HepG2 (cell line): Measurements from ENCODE around the gene PCNX4. TPM values are rescaled to one million over a fixed set of nuclear protein-coding genes. Genes with fewer than 3 reads are reported as not detected.

ENCODE experiments used
- ATF1 ChIP-seq: IDR thresholded peaks from 2 replicates; pipeline ENCODE4 v1.6.1; 2016; ENCODE audit warnings: mild to moderate bottlenecking, control low read depth
- HMGXB4 ChIP-seq, 2 experiments: sonication (generic) in 1 of 2; formaldehyde crosslinking in 1 of 2; IDR thresholded peaks; 2 replicates each; pipeline versions ENCODE4 v1.4.0 to v1.6.1; 2018 to 2020; ENCODE audit warnings: missing genetic modification reagents in 2 of 2, borderline replicate concordance in 1 of 2, low read depth in 1 of 2, mild to moderate bottlenecking in 1 of 2, missing biosample characterization in 1 of 2
- KLF6 ChIP-seq: IDR thresholded peaks from 2 replicates; pipeline ENCODE4 v1.8.0; 2016; ENCODE audit warnings: missing biosample characterization, missing genetic modification reagents
- LCORL ChIP-seq, 2 experiments: fragments of 450-650 bp in 1 of 2; sonication (generic) in 1 of 2; formaldehyde crosslinking in 1 of 2; IDR thresholded peaks; 2 replicates each; pipeline versions ENCODE4 v1.5.0 to v1.6.1; 2017 to 2020; ENCODE audit warnings: antibody characterized with exemption in 1 of 2, missing genetic modification reagents in 1 of 2
- NR2C2 ChIP-seq: sonication (generic); formaldehyde crosslinking; IDR thresholded peaks from 2 replicates; pipeline ENCODE4 v1.4.0; 2020; ENCODE audit warnings: missing genetic modification reagents, mild to moderate bottlenecking, moderate library complexity, borderline replicate concordance
- PPARG ChIP-seq: conservative IDR thresholded peaks from 2 replicates; pipeline ENCODE4 v1.6.1; 2016; ENCODE audit warnings: missing biosample characterization, missing genetic modification reagents
- ZMYM4 ChIP-seq: sonication (generic); formaldehyde crosslinking; IDR thresholded peaks from 2 replicates; pipeline ENCODE4 v1.8.1; 2023; ENCODE audit warnings: mild to moderate bottlenecking, missing genetic modification reagents
- ZNF101 ChIP-seq: sonication (generic); formaldehyde crosslinking; IDR thresholded peaks from 2 replicates; pipeline ENCODE4 v1.4.0; 2020; ENCODE audit warnings: mild to moderate bottlenecking, low read depth, missing genetic modification reagents, borderline replicate concordance
- ZNF558 ChIP-seq: sonication (generic); formaldehyde crosslinking; IDR thresholded peaks from 2 replicates; pipeline ENCODE4 v1.9.0; 2022; ENCODE audit warnings: mild to moderate bottlenecking, missing genetic modification reagents, borderline replicate concordance
- ZNF564 ChIP-seq: sonication (generic); formaldehyde crosslinking; IDR thresholded peaks from 2 replicates; pipeline ENCODE4 v1.8.1; 2023; ENCODE audit warnings: mild to moderate bottlenecking, missing genetic modification reagents
- ZNF75D ChIP-seq: sonication (generic); formaldehyde crosslinking; IDR thresholded peaks from 2 replicates; pipeline ENCODE4 v1.8.1; 2023; ENCODE audit warnings: missing genetic modification reagents, mild to moderate bottlenecking, borderline replicate concordance
- ZNF770 ChIP-seq: sonication (generic); formaldehyde crosslinking; IDR thresholded peaks from 2 replicates; pipeline ENCODE4 v1.5.0; 2020; ENCODE audit warnings: mild to moderate bottlenecking, missing genetic modification reagents
- polyA plus RNA-seq, 8 experiments: library from polyadenylated mRNA; depleted of rRNA in 3 of 8; stranded (reverse) in 7 of 8; unstranded in 1 of 8; fragments of >200 nt; fragmentation: Illumina TruSeq in 4 of 8; extraction: Trizol in 4 of 8; gene quantifications; 2 replicates each; pipeline versions ENCODE4 v1.2.1 to v1.2.3, GENCODE V29; 2011 to 2016; ENCODE audit warnings: low read depth in 4 of 8, missing spikeins in 1 of 8, mixed read lengths in 1 of 8; ENCODE audit not compliant: insufficient read depth in 1 of 8
- total RNA-seq, 5 experiments: library from RNA; depleted of rRNA; stranded (reverse); fragments of >200 nt; fragmentation: Illumina TruSeq; extraction: Trizol; gene quantifications; 2 replicates each; pipeline ENCODE4 v1.2.3, GENCODE V29; 2016; ENCODE audit warnings: low read depth in 1 of 5
- TF ChIP-seq, protein P1 (sequence below): sonication (generic); formaldehyde crosslinking; IDR thresholded peaks from 2 replicates; pipeline ENCODE4 v1.4.0; 2020; ENCODE audit warnings: missing genetic modification reagents, mild to moderate bottlenecking, borderline replicate concordance
- TF ChIP-seq, protein P2 (sequence below): sonication (generic); formaldehyde crosslinking; conservative IDR thresholded peaks from 2 replicates; pipeline ENCODE4 v1.5.0; 2020; ENCODE audit warnings: missing genetic modification reagents
- TF ChIP-seq, protein P3 (sequence below): IDR thresholded peaks from 2 replicates; pipeline ENCODE4 v1.6.1; 2012; ENCODE audit warnings: low read length, improper control_type of control experiment

The PCNX4 gene
- total and polyA plus RNA-seq, 2 of the 13 experiments (the other 11 are each of a cell fraction or from before 2014, with no cell fraction given): 28.6 to 43.0 TPM

DNA sequence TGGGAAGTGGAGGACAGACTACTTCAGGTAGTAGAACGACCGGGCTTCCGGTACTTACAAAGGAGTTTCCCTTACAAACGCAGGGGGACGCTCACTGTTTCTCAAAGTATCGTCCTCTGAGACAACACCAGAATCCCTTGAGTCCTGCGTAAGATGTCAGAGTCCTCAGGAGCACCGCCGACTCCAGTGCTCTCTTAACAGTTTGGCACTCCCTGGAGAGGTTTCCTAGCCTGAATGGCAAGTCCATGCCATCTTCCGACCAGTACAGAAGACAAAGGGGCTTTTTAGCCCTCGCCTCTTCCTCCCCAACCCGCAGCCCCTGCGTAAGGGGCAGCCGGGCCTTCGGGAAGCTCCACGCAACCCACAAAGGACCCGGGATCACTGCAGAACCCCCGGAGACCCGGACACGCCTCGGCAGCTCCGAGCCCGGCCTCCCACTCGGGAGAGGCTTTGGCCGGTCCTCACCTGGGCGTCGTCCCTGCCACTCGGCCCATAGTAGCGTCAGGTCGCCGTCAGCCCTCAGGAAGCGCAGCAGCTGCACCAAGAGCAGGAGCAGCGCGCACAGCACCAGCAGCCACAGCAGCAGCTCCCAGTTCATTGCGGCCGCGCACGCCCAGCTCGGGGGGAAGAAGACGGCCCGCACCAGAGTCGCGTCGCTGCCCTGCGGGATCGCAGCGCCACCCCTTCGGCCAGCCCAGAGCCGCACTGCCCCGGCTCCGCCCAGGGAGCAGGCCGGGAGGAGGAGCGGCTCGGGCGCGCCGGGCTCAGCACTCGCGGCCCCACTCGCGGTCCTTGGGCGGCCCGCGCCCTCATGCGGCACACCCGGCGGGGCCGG lies 73.2 kb downstream of the PCNX4 start, which contains the start of gene DHRS7 (continued):
- TF ChIP-seq NR2C2 (CRISPR knock-in tag) (no peak), ATF1 (CRISPR knock-in tag) (no peak), ZNF558 (CRISPR knock-in tag) (no peak), ZNF564 (CRISPR knock-in tag) (peak; percentile 40; the same call in 1 of the 2 replicates), HMGXB4 (CRISPR knock-in tag; IDR thresholded peaks at IDR 0.05; ENCODE audit: borderline replicate concordance in 1 of 2, low read depth in 1 of 2) (peak; percentile 97 to 99), LCORL (IDR thresholded peaks at IDR 0.05) (no peak), LCORL (CRISPR knock-in tag; IDR thresholded peaks at IDR 0.05) (peak; percentile 46; the same call in 1 of the 2 replicates), ZNF770 (CRISPR knock-in tag) (peak; percentile 39; the same call in 1 of the 2 replicates), KLF6 (CRISPR knock-in tag) (peak; percentile 75; the same call in 1 of the 2 replicates), ZNF101 (no peak), ZNF75D (CRISPR knock-in tag) (no peak), PPARG (CRISPR knock-in tag) (no peak; the same call in 1 of the 2 replicates), ZMYM4 (peak; percentile 84)
- TF ChIP-seq, protein P1, sequence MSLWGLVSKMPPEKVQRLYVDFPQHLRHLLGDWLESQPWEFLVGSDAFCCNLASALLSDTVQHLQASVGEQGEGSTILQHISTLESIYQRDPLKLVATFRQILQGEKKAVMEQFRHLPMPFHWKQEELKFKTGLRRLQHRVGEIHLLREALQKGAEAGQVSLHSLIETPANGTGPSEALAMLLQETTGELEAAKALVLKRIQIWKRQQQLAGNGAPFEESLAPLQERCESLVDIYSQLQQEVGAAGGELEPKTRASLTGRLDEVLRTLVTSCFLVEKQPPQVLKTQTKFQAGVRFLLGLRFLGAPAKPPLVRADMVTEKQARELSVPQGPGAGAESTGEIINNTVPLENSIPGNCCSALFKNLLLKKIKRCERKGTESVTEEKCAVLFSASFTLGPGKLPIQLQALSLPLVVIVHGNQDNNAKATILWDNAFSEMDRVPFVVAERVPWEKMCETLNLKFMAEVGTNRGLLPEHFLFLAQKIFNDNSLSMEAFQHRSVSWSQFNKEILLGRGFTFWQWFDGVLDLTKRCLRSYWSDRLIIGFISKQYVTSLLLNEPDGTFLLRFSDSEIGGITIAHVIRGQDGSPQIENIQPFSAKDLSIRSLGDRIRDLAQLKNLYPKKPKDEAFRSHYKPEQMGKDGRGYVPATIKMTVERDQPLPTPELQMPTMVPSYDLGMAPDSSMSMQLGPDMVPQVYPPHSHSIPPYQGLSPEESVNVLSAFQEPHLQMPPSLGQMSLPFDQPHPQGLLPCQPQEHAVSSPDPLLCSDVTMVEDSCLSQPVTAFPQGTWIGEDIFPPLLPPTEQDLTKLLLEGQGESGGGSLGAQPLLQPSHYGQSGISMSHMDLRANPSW: peak; percentile 17; the same call in 1 of the 2 replicates
- TF ChIP-seq, protein P2, sequence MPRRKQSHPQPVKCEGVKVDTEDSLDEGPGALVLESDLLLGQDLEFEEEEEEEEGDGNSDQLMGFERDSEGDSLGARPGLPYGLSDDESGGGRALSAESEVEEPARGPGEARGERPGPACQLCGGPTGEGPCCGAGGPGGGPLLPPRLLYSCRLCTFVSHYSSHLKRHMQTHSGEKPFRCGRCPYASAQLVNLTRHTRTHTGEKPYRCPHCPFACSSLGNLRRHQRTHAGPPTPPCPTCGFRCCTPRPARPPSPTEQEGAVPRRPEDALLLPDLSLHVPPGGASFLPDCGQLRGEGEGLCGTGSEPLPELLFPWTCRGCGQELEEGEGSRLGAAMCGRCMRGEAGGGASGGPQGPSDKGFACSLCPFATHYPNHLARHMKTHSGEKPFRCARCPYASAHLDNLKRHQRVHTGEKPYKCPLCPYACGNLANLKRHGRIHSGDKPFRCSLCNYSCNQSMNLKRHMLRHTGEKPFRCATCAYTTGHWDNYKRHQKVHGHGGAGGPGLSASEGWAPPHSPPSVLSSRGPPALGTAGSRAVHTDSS (CRISPR knock-in tag): no peak
- TF ChIP-seq, protein P3, sequence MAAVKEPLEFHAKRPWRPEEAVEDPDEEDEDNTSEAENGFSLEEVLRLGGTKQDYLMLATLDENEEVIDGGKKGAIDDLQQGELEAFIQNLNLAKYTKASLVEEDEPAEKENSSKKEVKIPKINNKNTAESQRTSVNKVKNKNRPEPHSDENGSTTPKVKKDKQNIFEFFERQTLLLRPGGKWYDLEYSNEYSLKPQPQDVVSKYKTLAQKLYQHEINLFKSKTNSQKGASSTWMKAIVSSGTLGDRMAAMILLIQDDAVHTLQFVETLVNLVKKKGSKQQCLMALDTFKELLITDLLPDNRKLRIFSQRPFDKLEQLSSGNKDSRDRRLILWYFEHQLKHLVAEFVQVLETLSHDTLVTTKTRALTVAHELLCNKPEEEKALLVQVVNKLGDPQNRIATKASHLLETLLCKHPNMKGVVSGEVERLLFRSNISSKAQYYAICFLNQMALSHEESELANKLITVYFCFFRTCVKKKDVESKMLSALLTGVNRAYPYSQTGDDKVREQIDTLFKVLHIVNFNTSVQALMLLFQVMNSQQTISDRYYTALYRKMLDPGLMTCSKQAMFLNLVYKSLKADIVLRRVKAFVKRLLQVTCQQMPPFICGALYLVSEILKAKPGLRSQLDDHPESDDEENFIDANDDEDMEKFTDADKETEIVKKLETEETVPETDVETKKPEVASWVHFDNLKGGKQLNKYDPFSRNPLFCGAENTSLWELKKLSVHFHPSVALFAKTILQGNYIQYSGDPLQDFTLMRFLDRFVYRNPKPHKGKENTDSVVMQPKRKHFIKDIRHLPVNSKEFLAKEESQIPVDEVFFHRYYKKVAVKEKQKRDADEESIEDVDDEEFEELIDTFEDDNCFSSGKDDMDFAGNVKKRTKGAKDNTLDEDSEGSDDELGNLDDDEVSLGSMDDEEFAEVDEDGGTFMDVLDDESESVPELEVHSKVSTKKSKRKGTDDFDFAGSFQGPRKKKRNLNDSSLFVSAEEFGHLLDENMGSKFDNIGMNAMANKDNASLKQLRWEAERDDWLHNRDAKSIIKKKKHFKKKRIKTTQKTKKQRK: no peak
